Activated CD4-positive, CD25-positive, alpha-beta regulatory T cell treated with anti-CD3 and anti-CD28 coated beads, Interleukin-2, amount 50 U/mL, for 24 hours (primary cell): ENCODE results near the gene TMEM121.

ENCODE experiments used
- ATAC-seq, 2 donors: fragments of 150-1000 bp; cut with Tn5 transposase; one replicate each; pipeline ENCODE4 v1.10.0; 2021; ENCODE audit warnings: mild to moderate bottlenecking in 1 of 2, moderate library complexity in 1 of 2

Gene TMEM121

DNA sequence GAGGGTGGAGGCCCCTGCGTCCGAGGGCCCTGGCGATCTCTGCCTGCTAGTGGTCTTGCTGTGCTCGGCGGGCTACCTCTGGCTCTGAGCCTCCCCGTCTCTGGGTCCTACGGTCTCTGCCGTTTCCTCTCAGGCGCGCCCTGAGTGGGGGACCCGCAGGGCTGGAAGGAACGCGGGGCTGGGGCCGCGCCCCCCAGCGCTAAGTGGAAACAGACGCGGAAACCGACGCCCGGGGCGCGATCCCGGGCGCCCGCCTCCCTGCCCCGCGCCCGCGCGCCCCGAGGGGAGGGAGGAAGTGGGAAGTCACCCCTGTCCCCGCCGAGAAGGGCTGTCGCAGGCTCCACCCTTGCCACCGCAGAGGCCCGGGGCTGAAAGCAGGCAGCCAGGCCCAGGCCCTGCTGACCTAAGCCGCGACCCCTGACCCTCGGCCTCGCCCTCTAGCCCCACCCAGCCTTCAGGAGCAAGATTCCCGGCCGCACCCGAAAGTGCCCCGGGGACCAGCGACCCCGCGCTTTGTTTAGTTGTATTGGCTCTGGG is 38.9 kb upstream of the TMEM121 start:
- no peak for ATAC-seq

DNA sequence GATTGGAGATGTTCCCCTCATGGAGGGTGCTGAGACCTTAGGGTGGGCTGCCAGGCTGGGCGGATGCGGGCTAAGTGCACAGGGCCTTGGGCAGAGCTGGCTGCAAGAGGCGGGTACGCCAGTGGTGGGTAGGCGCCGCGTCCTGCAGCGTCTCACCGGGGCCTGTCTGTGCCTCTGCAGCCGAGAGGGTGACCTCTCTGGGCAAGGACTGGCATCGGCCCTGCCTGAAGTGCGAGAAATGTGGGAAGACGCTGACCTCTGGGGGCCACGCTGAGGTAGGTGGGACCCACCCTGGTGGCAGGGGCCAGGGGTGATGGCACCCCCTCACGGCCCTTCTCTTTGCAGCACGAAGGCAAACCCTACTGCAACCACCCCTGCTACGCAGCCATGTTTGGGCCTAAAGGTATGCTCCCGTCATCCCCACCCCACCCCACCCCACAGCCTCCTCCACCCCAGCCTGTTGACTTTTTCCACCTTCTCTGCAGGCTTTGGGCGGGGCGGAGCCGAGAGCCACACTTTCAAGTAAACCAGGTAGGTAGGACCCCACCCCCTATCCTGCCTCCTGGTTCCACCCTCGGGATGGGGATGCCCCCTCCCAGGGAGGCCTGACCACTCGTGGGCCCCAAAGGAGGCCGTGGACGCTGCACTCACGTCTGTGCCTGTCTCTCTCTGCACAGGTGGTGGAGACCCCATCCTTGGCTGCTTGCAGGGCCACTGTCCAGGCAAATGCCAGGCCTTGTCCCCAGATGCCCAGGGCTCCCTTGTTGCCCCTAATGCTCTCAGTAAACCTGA is 38.2 kb upstream of the TMEM121 start:
- ATAC-seq: no peak

DNA sequence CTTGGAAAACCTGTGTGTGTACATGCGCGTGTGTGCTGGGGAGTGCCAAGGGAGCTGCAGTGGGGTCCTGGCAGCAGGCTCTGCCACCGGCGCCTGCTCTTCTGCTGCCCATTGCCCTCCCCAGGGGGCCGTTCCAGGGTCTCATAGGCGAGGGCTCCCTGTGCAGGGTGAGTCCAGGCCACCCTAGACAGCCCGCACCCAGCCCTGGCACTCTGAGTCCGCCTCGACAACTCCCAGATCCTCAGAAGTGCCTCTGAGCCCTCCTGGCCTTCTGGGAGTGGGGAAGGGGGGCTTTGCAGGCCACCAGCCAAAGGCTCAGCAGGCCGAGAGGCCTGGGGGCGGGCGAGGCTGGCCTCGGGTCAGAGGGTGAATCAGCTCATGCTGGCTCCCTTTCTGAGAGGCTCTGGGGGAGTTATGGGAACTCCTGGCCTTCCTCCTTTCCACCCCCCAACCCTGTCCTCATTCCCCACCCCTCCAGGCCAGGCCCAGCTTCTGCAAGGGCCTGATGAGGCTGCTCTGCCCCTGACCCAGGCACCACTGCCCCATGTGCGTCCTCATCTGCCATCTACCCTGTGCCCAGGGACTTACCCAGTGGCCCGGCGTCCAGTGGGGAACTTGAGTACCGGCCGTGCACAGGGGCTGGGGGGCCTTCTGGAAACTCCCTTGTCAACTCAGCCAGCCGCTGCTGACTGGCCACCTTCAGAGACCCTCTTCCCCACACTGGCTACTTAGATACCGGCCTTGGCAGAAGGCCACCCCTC is 37.4 kb upstream of the TMEM121 start:
- ATAC-seq: no peak

DNA sequence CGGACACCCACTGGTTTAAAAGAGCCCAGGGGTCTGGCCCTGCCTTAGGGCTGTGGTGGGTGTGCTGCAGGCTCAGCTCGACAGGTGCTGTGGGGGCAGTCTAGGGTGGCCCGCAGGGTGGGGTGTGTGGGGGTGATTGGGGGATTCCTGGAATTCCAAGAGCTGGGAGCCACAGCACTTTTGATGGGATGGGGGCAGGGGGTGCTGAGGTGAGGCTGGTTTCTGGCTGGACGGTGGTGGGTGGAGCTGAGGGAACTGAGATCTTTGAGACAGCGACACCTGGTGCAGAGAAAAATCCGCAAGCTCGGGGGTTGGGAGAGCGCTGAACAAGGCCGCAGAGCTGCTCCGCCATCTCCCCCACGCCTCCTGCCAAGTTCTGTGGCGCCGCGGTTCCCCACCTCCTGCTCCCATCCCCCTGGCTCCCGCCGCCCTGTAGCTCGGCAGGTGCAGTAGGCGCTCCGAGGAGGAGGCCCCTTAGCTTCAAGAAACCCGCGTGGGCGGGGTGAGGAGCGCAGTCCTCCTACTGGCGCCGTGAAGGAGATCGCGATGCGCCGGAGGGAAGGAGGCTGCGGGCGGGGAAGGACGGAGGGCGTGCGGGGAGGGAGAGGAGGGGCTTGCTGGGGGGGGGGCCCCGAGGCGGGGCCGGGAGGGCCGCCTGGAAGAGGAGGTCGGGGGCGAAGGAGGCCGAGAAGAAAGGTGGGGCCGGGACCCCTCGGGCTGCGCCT is 36.7 kb upstream of the TMEM121 start:
- peak; percentile 7 for ATAC-seq

DNA sequence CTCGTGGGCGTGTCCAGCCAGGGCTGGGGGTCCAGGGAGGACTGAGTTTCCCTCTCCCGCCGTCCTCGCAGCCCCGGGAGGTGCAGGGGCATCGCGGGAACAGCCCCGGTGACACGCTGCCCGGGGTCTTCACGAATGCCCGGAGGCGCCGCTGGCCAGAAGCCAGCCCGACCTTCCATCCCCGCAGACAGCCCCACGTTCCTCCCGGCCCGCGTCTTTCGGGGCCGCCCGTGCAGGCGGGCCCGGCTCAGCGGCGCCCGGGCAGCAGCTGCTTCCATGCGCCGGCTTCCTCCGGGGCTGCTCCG is 36.2 kb upstream of the TMEM121 start:
- peak; percentile 0 for ATAC-seq

DNA sequence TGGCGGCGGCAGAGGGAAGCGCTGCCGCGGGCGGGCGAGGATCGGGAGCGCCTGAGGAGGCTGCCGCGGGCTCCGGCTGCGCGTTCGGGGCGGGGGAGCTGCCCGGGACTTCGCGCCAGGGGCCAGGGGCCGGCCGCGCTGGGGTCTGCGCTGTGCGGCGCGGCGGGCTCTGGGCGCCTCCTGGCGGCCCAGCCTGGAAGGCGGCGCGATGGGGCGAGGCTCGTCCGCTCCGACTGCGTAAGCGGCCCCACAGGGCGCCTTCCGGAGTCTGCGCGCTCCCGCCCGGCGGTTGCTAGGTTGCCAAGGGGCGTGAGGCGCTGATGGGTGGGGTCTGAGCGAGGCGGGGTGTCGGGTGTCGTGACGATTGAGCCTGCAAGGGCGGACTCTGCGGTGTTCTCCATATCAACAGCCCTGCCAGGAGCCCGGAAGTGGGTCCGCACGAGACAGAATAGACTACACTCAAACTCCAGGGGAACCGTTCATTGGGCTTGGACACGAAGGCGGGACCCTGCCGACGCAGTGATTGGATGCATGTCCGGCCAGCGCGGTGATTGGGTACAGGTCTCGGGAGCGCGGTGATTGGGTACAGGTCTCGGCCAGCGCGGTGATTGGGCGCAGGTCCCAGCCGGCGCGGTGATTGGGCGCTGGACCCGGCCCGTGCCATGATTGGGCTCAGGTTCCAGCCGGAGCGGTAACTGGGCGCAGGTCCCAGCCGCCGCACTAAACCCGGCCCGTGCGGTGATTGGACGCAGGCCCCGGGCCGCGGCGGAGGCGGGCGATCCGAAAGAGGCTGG is 35.6 kb upstream of the TMEM121 start, which contains the start of gene TEDC1:
TEDC1 (plus strand) TSS at position 675 of the 794 bp plus-strand sequence. CDS start 130 bp downstream, outside the sequence.
- peak; percentile 80 to 82 for ATAC-seq

DNA sequence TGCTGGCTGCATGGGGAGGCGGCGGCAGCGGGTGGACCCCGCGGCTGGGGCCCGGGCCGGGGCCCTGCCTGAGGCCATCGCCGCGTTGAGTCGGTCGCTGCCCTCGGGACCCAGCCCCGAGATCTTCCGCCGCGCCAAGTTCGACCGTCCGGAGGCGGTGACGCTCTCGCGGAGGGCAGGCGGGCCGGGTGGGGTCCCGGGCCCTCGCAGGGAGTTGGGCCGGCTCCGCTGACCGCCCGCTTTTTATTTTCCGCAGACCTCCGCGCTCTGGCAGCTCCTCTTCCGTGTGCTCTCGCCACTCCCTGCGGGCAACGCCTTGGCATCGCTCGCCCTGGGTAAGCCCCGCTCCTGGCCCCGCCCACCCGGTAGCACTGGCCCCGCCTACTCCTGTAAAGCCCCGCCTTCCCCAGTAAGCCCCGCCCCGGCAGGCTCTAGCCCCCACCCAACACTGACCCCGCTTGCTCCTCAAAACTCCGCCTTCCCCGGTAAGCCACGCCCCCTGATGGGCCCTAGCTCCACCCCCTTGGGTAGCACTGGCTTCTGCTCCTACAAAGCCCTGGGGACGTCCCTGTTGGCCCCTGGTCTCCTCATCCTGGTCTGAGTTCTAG is 34.9 kb upstream of the TMEM121 start:
- no peak for ATAC-seq

DNA sequence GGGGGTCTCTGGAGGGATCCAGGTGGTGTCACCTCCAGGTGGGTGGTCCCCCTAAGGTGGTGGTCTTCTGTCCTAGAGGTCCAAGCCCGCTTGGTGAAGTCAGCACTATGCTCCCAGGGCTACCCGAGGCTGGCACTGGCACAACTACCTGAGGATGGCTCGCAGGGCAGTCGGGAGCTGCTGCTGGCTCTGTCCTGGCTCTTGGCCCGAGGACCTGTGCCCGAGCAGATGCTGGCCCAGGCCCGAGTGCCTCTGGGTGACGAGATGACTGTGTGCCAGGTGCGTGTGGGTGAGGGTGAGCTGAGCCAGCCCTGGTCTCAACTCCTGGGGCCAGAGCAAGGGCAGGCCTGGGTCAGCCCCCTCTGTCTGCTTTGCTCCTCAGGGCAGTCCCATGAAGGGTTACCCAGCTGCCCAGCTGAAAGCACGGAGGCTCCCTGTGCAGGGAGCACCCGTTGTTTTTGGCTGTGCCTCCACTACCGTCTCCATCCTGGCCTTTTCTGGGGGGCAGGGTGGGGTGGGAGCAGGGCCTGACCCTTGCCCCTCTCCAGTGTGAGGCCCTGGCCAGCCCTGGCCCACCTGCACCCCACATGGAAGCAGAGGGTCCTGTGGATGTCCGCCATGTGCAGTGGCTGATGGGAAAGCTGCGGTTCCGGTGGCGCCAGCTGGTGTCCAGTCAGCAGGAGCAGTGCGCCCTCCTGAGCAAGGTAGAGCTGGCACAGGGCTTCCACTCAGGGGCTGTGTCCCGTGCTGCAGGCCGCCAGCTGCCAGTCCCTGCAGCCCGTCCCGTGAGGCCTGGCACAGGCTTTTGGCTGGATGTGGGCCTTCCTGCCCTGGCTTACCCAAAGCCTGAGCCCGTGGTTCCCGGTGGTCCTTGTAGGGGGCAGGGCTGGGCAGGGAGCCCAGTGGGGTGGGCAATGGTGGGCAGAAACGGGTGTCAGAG is 34.1 kb upstream of the TMEM121 start:
- ATAC-seq: no peak

DNA sequence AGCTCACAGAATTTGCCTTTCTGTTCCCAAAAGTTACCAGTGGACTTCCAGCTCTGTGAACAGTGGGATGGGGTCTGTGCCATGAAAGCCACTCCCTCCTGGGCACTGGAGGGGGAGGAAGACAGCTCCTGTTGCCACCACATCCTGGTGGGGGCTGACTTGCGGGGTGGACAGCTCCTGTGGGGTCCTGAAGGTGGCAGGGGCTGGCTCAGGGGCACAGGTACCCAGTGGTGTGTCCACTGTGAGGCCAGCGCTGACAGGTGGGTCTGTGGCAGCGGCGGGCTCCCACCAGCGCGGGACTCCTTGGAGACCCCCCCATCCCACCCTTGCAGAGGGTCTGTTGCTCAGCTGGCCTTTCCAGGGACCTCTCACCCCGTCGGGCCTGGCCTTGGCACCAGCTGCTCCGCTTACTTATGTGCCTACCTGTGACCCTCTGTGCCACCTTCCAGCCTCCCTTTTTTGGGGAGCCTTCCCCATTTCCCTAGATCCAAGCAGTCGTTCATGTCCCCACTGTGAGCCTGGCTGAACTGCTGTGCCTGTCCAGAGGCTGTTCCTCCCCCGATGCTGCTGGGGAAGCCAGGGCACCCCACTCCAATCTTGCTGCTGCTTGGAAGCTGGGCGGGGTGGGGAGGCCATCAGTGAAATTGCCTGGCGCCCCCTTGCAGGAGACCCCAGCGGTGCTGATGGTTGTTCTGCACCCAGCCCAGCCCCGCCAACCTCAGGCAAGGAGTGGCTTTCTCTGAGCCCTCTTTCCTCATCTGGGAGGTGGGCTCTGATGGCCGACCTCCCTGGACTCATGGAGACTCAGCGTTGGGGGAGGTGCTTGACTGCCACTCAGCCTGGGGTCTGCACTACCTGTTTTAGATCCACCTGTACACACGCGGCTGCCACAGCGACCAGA is 33.2 kb upstream of the TMEM121 start:
- no peak for ATAC-seq

DNA sequence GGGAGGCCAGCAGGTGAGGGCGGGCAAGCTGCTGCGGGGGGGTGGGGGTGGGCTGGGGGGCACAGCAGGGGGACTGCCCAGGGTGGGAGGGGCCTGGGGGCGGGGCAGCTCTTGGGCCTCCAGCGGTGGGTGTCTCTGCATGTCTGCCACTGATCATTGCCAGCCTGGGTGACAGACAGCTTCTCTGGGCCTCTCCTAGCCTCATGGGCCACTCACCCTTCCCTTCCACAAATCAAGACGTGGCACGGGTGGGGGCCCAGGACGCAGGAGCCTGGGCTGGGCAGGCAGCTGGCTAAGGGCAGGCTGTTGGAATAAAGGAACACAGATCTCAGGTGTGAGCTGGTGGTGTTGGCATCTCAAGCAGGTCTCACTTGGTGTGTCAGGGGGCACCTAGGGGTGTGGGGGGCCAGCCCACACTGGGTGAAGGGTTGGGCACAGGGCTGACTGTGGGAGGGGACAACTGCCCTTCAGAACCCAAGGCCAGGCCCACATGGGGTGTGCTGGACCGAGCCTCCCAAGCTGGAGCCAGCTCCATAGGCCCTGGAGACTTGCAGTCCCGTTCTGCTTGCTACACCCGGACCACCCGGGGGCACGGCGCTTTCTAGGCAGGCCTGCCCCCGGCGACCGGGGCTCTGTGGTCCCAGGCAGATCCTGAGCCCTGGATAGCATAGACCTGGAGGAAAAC is 32.3 kb upstream of the TMEM121 start:
- ATAC-seq: no peak

DNA sequence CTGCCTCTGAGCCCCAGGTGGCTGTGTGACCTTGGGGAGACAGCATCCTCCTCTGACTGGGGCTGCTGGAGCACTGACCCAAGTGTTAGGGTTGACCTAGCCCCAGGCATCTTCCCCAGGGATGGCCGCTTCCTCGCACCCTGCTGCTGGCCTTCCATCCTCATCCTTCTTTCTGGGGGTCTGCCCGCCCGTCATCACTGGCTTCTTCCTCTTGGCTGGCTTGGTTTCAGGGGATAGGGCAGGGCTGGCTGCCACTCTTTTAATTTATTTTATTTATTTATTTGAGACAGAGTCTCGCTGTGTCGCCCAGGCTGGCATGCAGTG is 31.8 kb upstream of the TMEM121 start:
- ATAC-seq: no peak

DNA sequence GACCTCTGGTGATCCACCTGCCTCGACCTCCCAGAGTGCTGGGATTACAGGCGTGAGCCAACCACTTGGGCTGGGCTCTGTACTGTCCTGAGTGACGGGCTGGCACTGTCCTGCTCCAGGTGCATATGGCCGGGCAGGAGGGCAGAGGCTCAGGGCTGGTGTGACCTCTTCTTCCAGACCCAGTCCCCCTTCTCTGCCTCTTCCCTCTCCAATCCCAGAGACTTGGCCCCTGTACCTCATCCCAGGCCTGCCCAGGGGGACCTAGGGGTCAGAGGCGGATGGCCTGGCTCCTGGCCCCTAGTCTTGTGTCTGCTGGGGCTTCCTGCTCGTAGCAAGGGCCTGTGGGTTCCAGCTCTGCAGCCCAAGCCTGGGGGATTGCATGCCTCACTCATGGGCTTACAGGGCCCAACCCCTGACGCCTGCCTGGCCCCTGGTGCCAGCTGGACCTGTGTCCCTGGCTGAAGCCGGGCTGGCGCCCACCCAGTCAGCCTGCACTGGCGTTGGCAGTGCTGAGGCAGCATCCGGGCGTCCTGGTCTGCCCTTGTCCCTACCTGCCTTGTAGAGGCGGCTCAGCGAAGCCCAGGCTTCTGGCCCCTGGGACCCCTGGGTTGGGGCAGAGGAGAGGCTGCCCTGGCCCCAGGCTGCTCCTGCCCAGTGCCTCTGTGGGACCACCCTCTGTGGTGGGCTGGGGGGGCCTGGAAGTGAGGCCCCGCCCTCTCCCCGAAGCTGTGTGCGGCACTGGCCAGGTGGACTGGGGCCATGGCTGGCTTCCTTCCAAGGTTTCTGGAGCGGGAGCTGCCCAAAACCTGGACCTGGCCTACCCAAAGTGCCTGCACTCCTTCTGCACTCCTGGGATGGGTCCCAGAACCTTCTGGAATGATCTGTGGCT is 31.0 kb upstream of the TMEM121 start:
- ATAC-seq: no peak

DNA sequence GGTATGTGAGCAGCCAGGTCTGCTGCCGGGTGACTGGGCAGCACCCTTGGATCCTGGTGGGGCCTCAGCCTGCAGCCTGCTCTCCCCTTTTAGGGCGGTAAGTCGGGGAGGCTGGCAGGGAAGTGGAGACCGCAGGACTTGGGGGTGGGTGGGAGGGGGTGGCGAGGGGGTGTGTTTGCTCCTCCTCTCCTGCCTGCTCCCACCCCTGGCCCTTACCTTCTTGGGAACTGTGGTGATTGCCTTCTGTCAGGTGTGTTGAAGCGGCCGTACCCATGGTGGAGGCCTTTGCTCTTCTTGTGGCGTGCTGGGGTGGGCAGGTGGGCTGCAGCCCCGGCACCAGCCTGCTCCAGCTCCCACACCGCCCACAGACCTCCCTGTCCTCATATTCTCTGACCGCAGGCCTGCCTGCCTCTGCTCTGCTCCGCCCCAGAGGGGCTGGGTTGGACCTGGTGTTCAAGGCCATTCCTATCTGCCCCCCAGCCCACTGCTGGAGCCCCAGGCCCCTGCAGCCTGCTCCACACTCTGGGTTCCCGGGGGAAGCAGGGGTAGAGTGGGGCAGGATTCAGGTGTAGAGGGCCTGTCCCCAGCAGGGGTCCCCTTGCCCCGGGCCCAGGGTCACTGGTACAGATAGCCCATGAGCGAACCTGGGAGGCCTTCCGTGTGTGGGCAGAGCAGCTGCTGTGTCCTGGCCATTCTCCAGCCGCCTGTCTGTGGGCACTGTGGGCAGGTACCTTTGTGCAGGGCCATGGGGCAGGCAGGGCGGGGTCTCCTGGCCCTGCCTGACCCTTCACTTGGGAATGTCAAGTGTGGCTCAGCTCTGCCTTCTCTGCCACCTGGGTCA is 30.2 kb upstream of the TMEM121 start:
- ATAC-seq: no peak

DNA sequence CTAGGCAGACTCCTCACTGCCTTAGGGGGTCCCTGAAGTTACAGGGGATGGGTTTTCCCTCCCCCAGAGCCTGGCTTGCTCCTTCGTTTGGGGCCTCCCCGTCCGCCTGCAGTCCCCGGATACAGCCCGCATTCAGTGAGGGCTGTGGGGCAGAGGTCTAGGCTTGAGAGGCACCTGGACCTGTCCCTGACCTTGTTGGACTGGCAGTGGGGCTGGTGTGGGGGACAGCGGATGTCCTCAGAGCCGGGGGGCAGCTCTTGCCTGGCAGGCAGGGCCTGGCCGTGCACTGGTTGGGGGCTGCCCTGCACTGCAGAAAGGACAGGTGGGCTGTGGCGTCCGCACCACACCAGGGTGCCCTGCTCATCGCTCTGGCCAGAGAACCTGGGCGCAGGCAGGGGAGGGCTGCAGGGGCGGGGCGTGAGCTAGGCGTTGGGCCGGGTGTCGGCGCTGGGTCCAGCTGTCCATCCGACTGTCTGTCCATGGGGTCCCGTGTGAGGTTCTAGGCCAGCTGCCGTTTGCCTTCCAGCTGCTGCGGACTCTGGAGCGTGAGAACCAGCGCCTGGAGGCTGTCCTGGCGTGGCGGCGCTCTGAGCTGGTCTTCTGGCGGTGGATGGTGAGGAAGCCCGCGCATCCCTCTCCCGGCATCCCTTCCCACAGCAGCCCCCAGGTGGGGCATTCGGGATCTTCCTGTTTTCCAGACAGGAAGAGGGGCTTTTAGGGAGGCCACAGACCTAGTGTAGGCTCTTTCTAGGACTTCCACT is 29.4 kb upstream of the TMEM121 start:
- no peak for ATAC-seq

DNA sequence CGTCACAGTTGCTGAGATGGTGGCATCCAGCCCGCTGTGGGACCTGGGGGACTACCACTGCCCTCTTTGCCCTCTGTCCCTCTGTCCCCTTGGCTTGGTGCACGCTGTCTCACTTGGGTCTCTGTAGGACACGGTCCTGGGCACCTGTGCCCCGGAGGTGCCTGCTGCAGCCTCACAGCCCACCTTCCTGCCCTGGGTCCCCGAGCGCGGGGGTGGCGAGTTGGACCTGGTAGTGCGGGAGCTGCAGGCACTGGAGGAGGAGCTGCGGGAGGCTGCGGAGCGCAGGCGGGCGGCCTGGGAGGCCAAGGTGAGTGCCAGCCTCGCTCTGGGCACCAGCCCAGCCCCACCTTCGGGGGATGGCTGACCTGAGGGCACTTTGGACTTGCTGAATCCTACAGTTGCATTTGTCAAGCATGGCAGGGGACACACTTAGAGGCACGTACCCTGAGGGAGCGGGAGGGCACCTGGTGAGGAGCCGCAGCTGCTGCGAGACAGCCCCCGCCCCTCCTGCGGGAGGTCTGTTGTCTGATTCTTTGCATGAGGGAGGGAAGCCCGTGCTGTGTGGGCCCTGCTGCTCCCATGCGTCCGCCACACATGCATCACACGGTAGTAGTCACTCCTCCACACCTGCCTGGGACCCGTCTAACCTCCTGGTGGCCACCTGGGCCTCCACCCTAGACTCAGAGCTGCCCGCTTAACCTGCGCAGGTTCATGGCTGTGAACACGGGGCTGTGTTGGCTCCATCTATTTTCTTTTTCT is 28.5 kb upstream of the TMEM121 start:
- no peak for ATAC-seq
